ENCODE results near the gene TAF15.

The TAF15 gene

GRCh38 chr17:35889818-35890773 is 80.8 kb downstream of the TAF15 start:
- H3K4me2 ChIP-seq (ENCODE audit: low read length), result no peak overlapping the region
- no peaks in the 10 kb centered on the region for H3K27me3 ChIP-seq (ENCODE audit: insufficient read depth, low read length)
- no peaks in the 10 kb centered on the region for H3K9me3 ChIP-seq (ENCODE audit: low read length)
- no peak overlapping the region for H3K9ac ChIP-seq (ENCODE audit: low read length)
- H3K27ac ChIP-seq (ENCODE audit: low read depth, low read length, poor library complexity, severe bottlenecking), result no peak overlapping the region
- H3K36me3 ChIP-seq (ENCODE audit: insufficient read depth, low read length), result no peaks in the 10 kb centered on the region
- H3K4me1 ChIP-seq (ENCODE audit: insufficient read depth, low read length, severe bottlenecking), result no peaks in the 10 kb centered on the region
- TF ChIP-seq EZH2 (IDR thresholded peaks at IDR 0.05; ENCODE audit: borderline replicate concordance, low read length) (no peak), CTCF (IDR thresholded peaks at IDR 0.05; ENCODE audit: low read length) (no peak)
- H3K79me2 ChIP-seq (ENCODE audit: insufficient read depth, low read length), result no peaks in the 10 kb centered on the region
- no peak overlapping the region for H2AFZ ChIP-seq (ENCODE audit: low read length)
- H3F3A ChIP-seq (ENCODE audit: insufficient read depth, low read length), result no peaks in the 10 kb centered on the region
- H3K4me3 ChIP-seq (ENCODE audit: low read depth, low read length, poor library complexity, severe bottlenecking), result no peak overlapping the region
- no peaks in the 10 kb centered on the region for H4K20me1 ChIP-seq (ENCODE audit: insufficient read depth, low read length)
- H3K9me2 ChIP-seq (ENCODE audit: low read depth, low read length), result no peaks in the 10 kb centered on the region

GRCh38 chr17:35890774-35891155 is 81.5 kb downstream of the TAF15 start:
- Histone ChIP-seq H3K27me3 (ENCODE audit: insufficient read depth, low read length) (no peaks in the 10 kb centered on the region), H3K79me2 (ENCODE audit: insufficient read depth, low read length) (no peaks in the 10 kb centered on the region), H3K4me3 (ENCODE audit: low read depth, low read length, poor library complexity, severe bottlenecking) (no peak overlapping the region), H4K20me1 (ENCODE audit: insufficient read depth, low read length) (no peaks in the 10 kb centered on the region), H2AFZ (ENCODE audit: low read length) (no peak overlapping the region), H3K9me3 (ENCODE audit: low read length) (no peaks in the 10 kb centered on the region), H3K9me2 (ENCODE audit: low read depth, low read length) (no peaks in the 10 kb centered on the region), H3K4me2 (ENCODE audit: low read length) (no peak overlapping the region), H3K9ac (ENCODE audit: low read length) (no peak overlapping the region), H3K36me3 (ENCODE audit: insufficient read depth, low read length) (no peaks in the 10 kb centered on the region), H3F3A (ENCODE audit: insufficient read depth, low read length) (no peaks in the 10 kb centered on the region), H3K4me1 (ENCODE audit: insufficient read depth, low read length, severe bottlenecking) (no peaks in the 10 kb centered on the region), H3K27ac (ENCODE audit: low read depth, low read length, poor library complexity, severe bottlenecking) (no peak overlapping the region)
- TF ChIP-seq EZH2 (IDR thresholded peaks at IDR 0.05; ENCODE audit: borderline replicate concordance, low read length) (no peak), CTCF (IDR thresholded peaks at IDR 0.05; ENCODE audit: low read length) (no peak)

- H3K27ac ChIP-seq (ENCODE audit: low read depth, low read length, poor library complexity, severe bottlenecking), result no peak overlapping the region
- H4K20me1 ChIP-seq (ENCODE audit: insufficient read depth, low read length), result no peaks in the 10 kb centered on the region
- no peak overlapping the region for H3K4me3 ChIP-seq (ENCODE audit: low read depth, low read length, poor library complexity, severe bottlenecking)
- no peaks in the 10 kb centered on the region for H3K9me3 ChIP-seq (ENCODE audit: low read length)
- H2AFZ ChIP-seq (ENCODE audit: low read length), result no peak overlapping the region
- H3K4me1 ChIP-seq (ENCODE audit: insufficient read depth, low read length, severe bottlenecking), result no peaks in the 10 kb centered on the region
- no peaks in the 10 kb centered on the region for H3F3A ChIP-seq (ENCODE audit: insufficient read depth, low read length)
- H3K9ac ChIP-seq (ENCODE audit: low read length), result no peak overlapping the region
- H3K79me2 ChIP-seq (ENCODE audit: insufficient read depth, low read length), result no peaks in the 10 kb centered on the region
- no peak overlapping the region for H3K4me2 ChIP-seq (ENCODE audit: low read length)
- no peaks in the 10 kb centered on the region for H3K27me3 ChIP-seq (ENCODE audit: insufficient read depth, low read length)
- no peaks in the 10 kb centered on the region for H3K9me2 ChIP-seq (ENCODE audit: low read depth, low read length)
- H3K36me3 ChIP-seq (ENCODE audit: insufficient read depth, low read length), result no peaks in the 10 kb centered on the region
- TF ChIP-seq EZH2 (IDR thresholded peaks at IDR 0.05; ENCODE audit: borderline replicate concordance, low read length) (no peak), CTCF (IDR thresholded peaks at IDR 0.05; ENCODE audit: low read length) (no peak)
Measured at GRCh38 chr17:35891269-35891668, 82.0 kb downstream of the TAF15 start.

Data from OCI-LY1 (cell line).